HepG2 (cell line): Measurements from ENCODE around the gene BMPER.

Experiments used
- CTCF ChIP-seq: sonication (generic); formaldehyde crosslinking; IDR thresholded peaks from 2 replicates; pipeline ENCODE4 v1.5.0; 2020; ENCODE audit warnings: mild to moderate bottlenecking, missing genetic modification reagents, moderate library complexity
- HMG20A ChIP-seq: IDR thresholded peaks from 2 replicates; pipeline ENCODE4 v1.6.1; 2016; ENCODE audit warnings: borderline replicate concordance
- POLR2G ChIP-seq: fragments of 200-400 bp; formaldehyde crosslinking; IDR thresholded peaks from 2 replicates; pipeline ENCODE4 v1.6.1; 2018; ENCODE audit warnings: mild to moderate bottlenecking, low read depth, low read length, moderate library complexity
- TMF1 ChIP-seq: sonication (generic); formaldehyde crosslinking; IDR thresholded peaks from 2 replicates; pipeline ENCODE4 v1.8.1; 2022; ENCODE audit warnings: low read depth, missing genetic modification reagents
- ZNF276 ChIP-seq: sonication (generic); formaldehyde crosslinking; IDR thresholded peaks from 2 replicates; pipeline ENCODE4 v1.4.0; 2020; ENCODE audit warnings: mild to moderate bottlenecking, low read depth, missing genetic modification reagents
- ZNF513 ChIP-seq: sonication (generic); formaldehyde crosslinking; conservative IDR thresholded peaks from 2 replicates; pipeline ENCODE4 v1.5.0; 2020; ENCODE audit warnings: missing genetic modification reagents

- no peak for TF ChIP-seq TMF1 (CRISPR knock-in tag)
- TF ChIP-seq CTCF (CRISPR knock-in tag) = no peak
- no peak for TF ChIP-seq ZNF276 (CRISPR knock-in tag)
- TF ChIP-seq ZNF513 (CRISPR knock-in tag) = no peak
- TF ChIP-seq POLR2G = no peak
- no peak for TF ChIP-seq HMG20A (CRISPR knock-in tag)
These were observed 165.4 kb downstream of the BMPER start for GRCh38 chr7:34070511-34071323.
